Testis (tissue), 2 donors: ENCODE data around the gene BCKDHA.

Experiments used
- POLR2A ChIP-seq: fragments of 450-650 bp; IDR thresholded peaks from one replicate; pipeline ENCODE4 v1.6.1; 2017; ENCODE audit warnings: antibody characterized with exemption, mild to moderate bottlenecking, moderate library complexity
- TF ChIP-seq, protein P1 (sequence below), 3 experiments: fragments of 450-650 bp in 2 of 3; fragments of 200-600 bp in 1 of 3; sonication (generic) in 1 of 3; IDR thresholded peaks; one replicate each; pipeline ENCODE4 v1.5.1; 2016 to 2019; ENCODE audit warnings: antibody characterized with exemption in 3 of 3, mild to moderate bottlenecking in 2 of 3, moderate library complexity in 1 of 3

DNA sequence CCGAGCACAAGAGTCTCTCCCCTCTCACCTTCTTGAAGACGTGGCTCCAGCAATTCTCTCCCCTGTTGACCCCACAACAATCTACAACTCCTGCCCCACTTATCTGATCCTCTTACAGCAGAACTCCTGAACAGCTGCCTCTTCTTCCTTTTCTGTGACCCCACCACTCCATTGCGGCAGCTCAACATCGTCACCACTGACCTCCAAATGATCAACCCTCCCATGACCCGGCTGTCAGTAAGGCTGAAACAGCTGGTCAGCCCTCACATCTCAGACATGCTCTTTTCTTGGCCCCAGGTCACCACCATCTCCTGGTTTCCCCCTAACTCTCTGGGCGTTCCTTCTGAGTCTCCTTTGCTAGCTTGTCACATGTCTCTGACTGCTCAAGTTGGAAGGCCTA is 2.3 kb upstream of the BCKDHA start:
- TF ChIP-seq, protein P1, sequence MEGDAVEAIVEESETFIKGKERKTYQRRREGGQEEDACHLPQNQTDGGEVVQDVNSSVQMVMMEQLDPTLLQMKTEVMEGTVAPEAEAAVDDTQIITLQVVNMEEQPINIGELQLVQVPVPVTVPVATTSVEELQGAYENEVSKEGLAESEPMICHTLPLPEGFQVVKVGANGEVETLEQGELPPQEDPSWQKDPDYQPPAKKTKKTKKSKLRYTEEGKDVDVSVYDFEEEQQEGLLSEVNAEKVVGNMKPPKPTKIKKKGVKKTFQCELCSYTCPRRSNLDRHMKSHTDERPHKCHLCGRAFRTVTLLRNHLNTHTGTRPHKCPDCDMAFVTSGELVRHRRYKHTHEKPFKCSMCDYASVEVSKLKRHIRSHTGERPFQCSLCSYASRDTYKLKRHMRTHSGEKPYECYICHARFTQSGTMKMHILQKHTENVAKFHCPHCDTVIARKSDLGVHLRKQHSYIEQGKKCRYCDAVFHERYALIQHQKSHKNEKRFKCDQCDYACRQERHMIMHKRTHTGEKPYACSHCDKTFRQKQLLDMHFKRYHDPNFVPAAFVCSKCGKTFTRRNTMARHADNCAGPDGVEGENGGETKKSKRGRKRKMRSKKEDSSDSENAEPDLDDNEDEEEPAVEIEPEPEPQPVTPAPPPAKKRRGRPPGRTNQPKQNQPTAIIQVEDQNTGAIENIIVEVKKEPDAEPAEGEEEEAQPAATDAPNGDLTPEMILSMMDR (IDR thresholded peaks at IDR 0.05) = no peak
- TF ChIP-seq POLR2A = no peak
